G401 (cell line): ENCODE data around the gene DCHS1. TPM values are rescaled to one million over a fixed set of nuclear protein-coding genes. Genes with fewer than 3 reads are reported as not detected.

Experiments used
- DNase-seq: peaks from one replicate; pipeline ENCODE4 v3.0.0-alpha.2; 2015; ENCODE audit warnings: low spot score
- in situ Hi-C: cut with HindIII; loops from 2 replicates; pipeline ENCODE4 v1.10.0; 2016; ENCODE audit warnings: low sequenced_read_pairs, mixed read lengths
- total RNA-seq: library from RNA; depleted of rRNA; stranded (reverse); fragments of >200 nt; shearing (Covaris generic); gene quantifications from 2 replicates; pipeline ENCODE4 v1.2.3, GENCODE V29; 2014

The DCHS1 gene
- total RNA-seq, 1 experiment from 2014 or later = 0.17 TPM

DNA sequence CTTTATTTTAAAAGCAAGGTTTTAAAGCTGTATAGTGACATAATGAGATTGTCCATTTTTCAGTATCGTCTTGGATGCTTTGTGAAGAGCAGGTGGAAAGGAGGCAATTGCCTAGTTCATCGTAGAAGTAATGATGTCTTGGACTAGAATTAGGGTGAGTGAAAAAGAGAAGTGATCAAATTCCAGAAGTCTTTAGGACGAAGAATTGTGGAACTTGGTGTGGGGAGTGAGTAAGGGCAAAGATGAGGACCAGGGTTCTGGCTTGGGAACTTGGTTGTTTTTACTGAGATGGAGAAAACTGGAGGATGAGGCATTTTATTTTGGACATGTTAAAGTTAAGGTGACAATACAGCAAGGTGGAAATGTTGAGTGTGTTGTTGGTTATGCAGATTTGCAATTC, 50.8 kb downstream of the DCHS1 start:
- no peak for DNase-seq
- in situ Hi-C loops = no loop called here

DNA sequence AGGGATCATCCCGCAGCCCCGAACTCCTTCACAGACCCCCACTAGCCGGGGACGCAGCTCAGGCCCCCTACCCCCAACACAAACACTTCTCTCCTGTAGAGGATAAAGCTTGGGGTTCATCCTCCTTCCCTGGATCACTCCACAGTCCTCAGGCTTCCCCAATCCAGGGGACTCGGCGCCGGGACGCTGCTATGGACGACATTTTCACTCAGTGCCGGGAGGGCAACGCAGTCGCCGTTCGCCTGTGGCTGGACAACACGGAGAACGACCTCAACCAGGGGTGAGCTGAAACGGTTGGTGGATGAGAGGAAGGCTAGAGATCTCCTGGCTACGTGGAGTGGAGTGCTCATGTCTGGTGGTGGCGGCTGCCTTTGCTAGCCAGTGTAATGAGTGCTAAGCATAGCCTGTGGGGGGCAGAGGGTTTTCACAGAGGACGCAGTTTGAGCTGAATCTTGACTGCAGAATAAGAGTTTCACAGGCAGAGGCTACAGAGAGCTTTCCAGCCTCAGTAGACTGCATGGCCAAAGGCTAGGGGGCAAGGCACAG, 51.5 kb downstream of the DCHS1 start:
- in situ Hi-C loops = no loop called here
- peak; percentile 73 for DNase-seq

DNA sequence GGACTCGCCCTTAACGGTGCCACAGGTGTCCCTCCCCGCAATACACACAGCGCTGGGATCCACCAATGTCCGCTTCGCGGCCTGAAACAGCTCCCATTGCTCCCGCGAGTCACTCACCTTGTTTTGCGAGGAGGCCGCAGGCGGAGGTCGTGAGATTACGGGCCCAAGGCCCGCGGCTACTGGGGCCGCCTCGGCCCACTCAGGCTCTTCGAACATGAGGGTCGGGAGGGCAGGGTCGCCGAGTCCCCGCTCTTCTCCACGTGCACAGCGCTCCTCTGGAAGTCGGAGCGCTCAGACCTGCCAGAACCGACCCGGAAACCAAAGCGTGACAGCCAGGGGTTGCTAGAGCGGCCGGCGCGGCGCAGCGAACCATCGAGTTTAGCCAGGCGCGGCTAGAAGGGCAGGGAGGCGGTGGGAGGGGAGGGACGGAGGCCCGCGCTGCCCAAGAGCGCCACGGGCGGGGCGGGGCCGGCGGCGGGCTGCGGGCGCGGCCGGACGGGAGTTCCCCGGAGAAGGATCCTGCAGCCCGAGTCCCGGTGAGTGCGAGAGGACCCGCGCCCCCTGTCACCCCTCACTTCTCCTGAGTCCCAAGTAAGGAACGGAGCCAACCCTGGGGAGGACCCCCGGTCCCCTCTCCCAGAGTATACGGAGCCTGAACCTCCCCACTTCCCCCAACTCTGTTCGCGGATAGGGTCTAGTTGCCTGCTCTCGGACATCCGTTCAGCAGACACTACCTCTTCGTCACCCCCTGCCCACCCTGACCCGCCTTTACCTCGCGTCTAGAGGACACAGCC, 52.1 kb downstream of the DCHS1 start, which contains the start of the genes ILK and RRP8:
TSS of gene ILK (plus strand) at position 488 of the 794 bp plus-strand sequence. CDS start 498 bp downstream, outside the sequence.
TSS of gene RRP8 (minus strand) at position 330 of the 794 bp plus-strand sequence. CDS start at position 216, 114 bp downstream.
- DNase-seq = peak; percentile 92
- in situ Hi-C loops = no loop called here

DNA sequence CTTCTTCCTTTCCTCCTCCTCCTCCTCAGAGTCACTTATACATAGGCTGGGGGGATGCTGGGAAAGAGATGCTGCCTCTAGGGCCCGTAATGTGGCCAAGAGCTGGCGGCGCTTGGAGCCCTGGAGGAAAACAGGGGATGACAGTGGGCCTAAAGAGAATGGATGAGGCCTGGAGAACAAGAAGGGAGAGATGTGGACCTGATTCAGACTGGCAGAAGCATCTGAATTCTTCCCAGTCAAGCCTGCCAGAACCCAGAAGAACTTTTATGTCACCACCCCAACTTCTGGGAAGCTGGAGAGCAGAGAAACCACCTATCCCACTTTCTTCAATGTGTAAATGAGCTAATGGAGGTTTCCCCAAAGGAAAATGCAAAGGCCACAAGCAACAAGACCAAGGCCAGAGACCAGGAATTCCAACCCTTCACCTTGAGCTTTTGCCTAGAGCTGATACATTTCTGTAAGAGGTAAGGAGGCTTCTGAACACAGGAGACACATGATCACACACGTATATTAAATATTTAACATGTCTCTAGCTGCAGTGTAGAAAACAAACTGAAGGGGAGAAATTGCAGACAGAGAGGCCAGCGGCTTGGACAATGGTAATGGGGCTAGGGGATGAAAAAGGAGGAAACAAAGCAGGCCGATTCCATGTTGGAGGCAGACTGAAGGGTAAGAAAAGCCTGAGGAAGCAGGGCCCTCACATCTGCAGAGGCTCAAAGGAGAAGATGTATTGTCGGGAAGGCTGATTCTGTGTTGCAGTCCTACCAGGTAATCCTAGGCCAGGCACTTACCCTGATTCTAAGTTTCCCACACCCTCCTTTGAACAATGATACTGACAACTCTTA, 53.3 kb downstream of the DCHS1 start:
- in situ Hi-C loops = no loop called here
- no peak for DNase-seq

DNA sequence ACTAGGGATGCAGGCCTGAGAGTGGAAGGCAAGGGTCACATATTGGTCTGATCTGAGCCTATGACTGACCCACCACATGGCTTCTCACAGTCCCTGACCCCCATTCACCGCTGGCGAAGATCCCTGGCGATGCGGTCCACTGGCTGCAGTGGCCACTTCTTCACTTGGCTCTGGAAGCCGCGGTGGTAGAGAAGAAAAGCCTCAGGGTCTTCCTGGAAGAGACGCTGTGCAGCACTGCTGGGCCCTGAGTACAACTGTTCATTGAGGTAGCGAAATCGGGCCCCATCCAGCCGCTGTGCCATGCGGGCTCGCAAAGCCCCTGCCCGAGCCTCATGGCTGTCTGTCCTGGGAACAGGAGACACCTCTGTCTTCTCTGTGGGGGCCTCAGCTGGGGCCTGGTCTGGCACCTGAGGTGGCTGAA, 54.6 kb downstream of the DCHS1 start:
- in situ Hi-C loops = no loop called here
- DNase-seq = no peak

DNA sequence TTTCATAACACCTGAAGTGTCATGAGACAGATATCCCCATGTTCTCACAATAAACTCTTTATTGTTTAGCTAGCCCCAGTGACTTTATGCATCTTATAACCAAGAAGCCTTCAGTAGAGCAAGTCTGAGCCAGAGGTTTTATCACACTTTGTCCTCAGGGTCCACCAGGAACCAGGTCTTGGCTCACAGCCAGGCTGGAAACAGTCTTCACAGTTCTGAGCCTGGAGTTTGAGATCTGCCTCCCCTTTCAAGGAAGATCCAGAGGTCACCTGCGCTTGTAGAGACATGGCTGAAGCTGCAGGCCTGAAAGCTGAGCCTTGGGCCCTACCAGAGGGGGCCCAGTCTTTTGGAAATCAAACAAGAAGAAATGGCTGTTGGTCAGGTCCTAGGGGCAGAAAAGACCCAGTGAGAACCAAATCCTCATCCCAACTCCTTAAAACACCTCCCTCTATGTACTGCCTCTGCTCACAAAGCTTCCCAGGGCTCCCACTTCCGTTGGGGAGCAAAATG, 55.7 kb downstream of the DCHS1 start:
- in situ Hi-C loops = no loop called here
- no peak for DNase-seq

DNA sequence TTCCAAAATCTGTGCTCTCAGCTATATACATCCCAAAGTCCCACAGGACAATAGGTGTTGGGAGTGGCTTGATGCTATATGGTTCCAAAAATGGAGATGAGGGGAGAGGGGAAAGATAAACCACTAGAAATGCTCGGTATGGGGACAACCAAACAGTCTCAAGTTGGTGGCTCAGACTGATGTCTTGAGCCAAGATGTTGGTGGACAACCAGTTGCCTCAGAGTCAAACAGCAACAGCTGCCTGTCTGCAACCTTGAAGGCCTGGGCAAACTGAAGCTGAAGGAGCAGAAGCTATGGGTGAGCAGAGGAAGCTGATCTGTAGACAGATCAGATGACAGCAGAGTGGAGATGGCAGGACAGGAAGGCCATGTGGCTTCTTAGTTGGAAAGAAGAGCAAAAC, 56.2 kb downstream of the DCHS1 start:
- in situ Hi-C loops = no loop called here
- no peak for DNase-seq

DNA sequence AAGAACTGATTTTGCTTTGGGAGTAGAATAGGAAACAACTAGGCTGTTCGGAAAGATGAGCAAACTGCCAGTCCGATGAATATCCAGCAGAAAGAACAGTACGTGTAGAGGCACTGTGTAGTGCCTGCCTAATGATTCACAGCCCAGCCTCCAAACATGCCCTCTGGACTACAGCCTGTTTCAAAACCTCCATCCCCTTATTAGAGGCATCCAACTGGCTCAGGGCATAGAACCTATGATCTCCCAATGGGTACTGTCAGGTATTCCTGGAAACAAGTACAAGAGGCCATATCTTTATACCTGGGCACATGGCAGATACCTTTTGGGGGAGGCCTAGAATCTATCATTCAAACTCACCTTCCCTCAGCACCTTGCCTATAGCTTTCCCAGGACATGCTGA, 57.1 kb downstream of the DCHS1 start:
- DNase-seq = no peak
- in situ Hi-C loops = no loop called here

DNA sequence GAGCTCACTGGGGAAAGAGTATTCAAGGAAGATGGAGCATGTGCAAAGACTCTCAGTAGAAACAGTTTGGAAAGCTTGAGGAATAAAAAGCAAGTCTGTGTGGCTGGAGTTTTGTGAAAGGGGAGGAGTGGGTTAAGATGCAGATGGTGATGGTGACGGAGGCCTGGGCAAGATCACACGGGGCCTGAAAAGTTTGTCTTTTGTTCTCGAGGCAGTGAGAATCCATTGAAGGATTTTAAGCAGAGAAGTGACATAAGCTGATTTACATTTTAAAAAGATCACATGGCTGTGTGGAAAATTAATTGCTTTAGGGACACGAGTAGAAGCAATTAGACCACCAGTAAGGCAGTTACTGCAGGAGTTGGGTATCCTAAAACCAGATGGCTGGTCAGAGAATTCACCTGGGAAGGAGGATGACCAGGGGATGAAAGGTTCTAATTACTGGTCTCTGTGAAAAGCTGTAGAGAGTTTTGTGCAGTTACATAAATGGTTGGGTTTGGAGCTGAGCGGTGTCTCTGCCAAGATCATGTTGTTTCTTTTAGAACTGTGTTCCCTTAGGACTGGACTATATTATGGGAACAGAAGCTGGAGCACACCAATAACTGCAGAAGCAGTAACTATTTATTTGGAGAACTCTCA, 59.3 kb downstream of the DCHS1 start:
- peak; percentile 25 for DNase-seq
- in situ Hi-C loops = no loop called here

DNA sequence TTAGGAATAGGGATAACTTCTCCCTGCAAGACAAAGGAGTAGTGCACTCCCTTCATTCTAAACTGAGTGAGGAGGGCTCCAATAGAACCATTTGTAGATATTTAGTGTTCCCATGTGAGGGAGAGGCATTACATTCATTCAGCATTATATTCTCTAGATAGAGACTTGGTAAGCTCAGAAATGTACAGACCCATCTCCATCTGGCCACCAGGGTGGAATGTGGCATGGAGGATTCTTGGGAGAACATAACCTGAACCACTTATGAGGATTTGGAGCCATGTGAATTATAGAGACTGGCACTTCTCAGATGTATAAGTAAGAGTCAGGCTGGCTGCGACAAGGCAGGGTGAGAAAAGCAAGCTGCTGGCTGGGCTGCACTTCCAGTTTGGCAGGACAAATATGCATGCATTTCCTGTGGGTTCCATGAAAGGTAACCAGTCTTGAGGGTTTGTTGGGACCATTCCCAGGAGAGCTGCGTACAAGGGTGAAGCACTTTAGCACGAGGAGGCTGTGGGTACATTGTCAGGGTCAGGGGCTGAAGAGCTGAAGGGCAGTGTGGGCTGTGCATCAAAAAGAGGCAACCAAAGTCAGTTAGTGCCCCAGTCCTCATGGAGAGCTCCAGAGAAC, 61.4 kb downstream of the DCHS1 start:
- in situ Hi-C loops = no loop called here
- DNase-seq = no peak

DNA sequence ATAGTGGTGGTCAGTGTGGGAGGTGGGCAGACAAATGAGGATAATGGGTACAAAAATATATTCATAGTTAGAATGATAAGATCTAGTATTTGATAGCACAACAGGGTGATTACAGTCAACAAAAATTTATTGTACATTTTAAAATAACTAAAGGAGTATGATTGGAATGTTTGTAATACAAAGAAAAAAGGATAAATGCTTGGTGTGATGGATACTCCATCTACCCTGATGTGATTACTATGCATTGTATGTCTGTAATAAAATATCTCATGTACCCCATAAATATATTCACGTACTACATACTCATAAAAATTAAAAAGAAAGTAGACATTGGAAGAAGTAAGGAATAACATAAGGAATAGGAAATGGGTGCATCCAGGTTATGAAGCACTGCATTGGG, 67.6 kb downstream of the DCHS1 start:
- in situ Hi-C loops = no loop called here
- no peak for DNase-seq

DNA sequence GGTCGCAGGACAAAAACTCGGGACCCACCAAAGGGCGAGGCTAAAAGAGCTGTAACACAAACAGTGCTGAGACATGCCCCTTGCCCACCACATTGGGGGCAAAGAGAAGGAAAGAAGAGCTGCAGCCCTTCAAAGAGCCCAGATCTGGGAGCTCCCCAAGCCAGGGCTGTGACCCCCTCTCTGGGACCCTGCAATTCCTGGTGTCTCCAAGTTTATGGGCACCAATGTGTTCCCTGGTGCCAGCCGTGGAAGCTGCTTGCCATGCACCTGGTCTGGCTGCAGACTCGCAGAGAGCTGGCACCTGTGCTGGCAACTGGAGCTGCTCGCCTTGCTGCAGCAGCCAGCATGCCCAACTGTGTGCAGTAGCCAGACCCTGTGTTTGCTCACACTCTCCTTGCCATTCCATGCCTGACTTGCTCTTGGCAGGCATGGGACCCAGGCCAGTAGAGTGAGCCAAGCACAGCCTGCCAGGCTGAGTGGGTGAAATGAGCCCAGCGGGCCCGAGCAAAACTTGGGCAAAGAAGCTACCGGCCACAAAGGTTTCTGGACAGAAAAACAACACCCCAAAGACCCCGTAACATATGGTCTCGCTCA, 68.2 kb downstream of the DCHS1 start:
- peak; percentile 88 for DNase-seq
- in situ Hi-C loops = no loop called here

DNA sequence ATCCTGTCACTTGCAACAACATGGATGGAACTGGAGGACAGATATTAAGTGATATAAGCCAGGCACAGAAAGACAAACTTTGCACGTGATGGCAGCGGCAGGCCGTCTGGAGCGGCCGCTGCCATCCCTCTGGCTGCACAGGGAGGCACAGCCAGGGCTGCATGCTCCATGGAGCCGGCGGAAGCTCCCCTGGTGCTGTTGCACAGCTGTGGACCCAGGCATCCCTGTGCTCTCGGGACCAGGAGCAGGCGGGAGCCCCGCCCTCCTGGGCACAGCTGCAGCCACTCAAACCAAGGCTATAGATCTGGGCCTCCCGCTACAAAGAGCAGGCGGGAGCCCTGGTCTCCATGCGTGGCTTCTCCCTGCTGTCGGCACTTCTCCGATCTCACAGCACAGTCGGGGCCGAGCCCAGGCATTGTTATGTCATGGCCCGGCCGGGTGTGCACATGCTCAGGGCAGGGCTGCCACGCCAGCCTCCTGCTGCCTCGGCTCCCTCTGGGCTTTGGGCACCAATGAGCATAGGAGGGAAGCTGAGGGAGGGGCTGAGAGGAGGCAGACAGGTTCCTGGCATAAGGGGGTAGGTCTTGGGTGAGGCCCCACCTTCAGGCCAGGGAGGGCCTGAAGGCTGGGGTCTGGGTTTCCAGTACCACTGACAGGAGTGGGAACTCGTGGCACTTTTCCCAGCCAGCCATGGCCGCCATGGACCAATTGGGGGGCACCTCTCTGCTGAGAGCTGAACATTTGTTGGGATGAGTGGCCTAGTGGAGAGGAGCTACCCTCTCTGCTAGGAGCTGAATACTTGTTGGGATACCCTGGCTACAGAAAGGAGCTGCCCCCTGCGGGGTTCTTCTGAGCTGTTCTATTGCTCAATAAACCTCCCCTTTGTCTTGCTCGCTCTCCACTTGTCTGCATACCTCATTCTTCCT, 68.9 kb downstream of the DCHS1 start:
- in situ Hi-C loops = no loop called here
- DNase-seq = no peak

DNA sequence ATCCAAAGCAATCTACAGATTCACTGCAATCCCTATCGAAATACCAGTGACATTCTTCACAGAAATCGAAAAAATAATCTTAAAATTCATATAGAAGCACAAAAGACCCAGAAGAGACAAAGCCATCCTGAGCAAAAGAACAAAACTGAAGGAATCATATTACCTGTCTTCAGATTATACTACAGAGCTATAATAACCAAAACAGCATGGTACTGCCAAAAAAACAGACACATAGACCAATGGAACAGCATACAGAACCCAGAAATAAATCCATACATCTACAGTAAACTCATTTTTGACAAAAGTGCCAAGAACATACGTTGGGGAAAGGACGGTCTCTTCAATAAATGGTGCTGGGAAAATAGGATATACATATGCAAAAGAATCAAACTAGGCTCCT, 71.1 kb downstream of the DCHS1 start:
- in situ Hi-C loops = no loop called here
- DNase-seq = no peak

DNA sequence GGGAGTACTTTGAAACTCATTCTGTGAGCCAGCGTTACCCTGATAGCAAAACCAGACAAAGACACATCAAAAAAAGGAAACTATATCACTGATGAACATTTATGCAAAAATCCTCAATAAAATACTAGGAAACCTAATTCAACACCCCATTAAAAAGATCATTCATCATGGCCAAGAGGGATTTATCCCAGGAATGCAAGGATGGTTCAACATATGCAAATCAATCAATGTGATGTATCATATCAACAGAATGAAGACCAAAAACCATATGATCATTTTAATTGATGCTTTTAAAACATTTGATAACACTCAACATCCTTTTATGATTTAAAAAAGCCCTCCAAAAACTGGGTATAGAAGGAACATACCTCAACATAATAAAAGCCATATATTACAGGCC, 72.0 kb downstream of the DCHS1 start:
- no peak for DNase-seq
- in situ Hi-C loops = no loop called here

DNA sequence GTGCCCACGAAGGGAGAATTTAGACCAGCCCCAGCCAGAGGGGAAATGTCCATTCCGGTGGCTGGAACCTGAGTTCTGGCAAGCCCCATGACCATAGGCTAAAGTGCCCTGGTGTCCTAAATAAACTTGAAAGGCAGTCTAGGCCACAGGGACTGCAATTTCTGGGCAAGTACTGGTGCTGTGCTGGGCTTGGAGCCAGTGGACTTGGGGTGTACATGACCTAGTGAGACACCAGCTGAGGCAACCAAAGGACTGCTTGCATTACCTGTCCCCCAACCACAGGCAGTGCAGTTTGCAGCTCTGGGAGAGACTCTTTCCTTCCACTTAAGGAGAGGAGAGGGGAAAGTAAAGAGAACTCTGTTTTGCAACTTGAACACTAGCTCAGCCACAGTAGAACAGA, 75.9 kb downstream of the DCHS1 start:
- DNase-seq = no peak

DNA sequence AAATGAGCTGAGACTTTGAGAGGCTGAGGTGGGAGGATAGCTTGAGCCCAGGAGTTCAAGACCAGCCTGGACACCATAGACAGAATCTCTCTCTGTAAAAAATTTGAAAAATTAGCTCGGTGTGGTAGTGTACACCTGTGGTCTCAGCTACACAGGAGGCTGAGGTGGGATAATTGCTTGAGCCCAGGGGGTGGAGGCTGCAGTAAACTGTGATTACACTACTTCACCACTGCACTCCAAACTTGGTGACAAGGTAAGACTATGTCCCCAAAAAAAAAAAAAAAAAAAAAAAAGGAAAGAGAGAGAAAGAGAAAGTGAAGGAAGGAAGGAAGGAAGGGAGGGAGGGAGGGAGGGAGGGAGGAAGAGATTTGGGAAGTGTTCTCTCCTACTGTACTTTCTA, 77.5 kb downstream of the DCHS1 start:
- DNase-seq = no peak
- in situ Hi-C loops = no loop called here

More for the DNA sequence above, 75.9 kb downstream of the DCHS1 start:
- in situ Hi-C loops = no loop called here
